Left ventricle myocardium inferior (tissue), 1 donor: ENCODE measurements around the gene IQCN. TPM values are rescaled to one million over a fixed set of nuclear protein-coding genes. Genes with fewer than 3 reads are reported as not detected.

Experiments used
- DNase-seq: peaks from one replicate; pipeline ENCODE4 v3.0.0-alpha.2; 2020
- H3K27ac ChIP-seq: fragments of 200-600 bp; replicated peaks from 2 replicates; pipeline ENCODE4 v1.8.0; 2021
- H3K27me3 ChIP-seq: fragments of 200-600 bp; 2 replicates; pipeline ENCODE4 v1.8.0; 2021; ENCODE audit warnings: low read depth
- H3K36me3 ChIP-seq: fragments of 200-600 bp; 2 replicates; pipeline ENCODE4 v1.8.0; 2021
- H3K4me1 ChIP-seq: fragments of 200-600 bp; 2 replicates; pipeline ENCODE4 v1.8.0; 2021
- H3K4me3 ChIP-seq: fragments of 200-600 bp; 2 replicates; pipeline ENCODE4 v1.8.0; 2021; ENCODE audit warnings: mild to moderate bottlenecking, moderate library complexity
- H3K9me3 ChIP-seq: fragments of 200-600 bp; replicated peaks from 2 replicates; pipeline ENCODE4 v1.8.0; 2021
- CTCF ChIP-seq: fragments of 200-600 bp; IDR thresholded peaks from 2 replicates; pipeline ENCODE4 v1.8.0; 2021; ENCODE audit warnings: antibody characterized with exemption, mild to moderate bottlenecking, borderline replicate concordance
- intact Hi-C: fragments of 100-400 bp; cut with micrococcal nuclease; formaldehyde crosslinking; loops from one replicate; pipeline ENCODE4 v1.11.0; 2022
- total RNA-seq: library from RNA; stranded (reverse); fragmentation: NEBNext Ultra II Directional; extraction: Animal tissue kit (Norgen Biotek cat#: 25700); gene quantifications from one replicate; pipeline ENCODE4 v1.2.1, GENCODE V29; 2021
- donor health status: DM: no; HTN: yes; CAD: no; lungs with severe emphysema.

The IQCN gene
- total RNA-seq, 1 donor from 2014 or later, result 0.49 TPM

GRCh38 chr19:18270326-18270725 is 3.9 kb downstream of the IQCN start:
- Histone ChIP-seq H3K4me3 (no peak overlapping the region), H3K27ac (no peak overlapping the region), H3K27me3 (no peaks in the 10 kb centered on the region), H3K36me3 (no peaks in the 10 kb centered on the region), H3K4me1 (peaks cover 17% of the 10 kb centered on the region), H3K9me3 (no peaks in the 10 kb centered on the region)
- no peak for TF ChIP-seq CTCF
- intact Hi-C loops, result no loop called here
- no peak for DNase-seq

- H3K36me3 ChIP-seq, result no peaks in the 10 kb centered on the region
- no peak for DNase-seq
- H3K4me3 ChIP-seq, result no peak overlapping the region
- peaks cover 6% of the 10 kb centered on the region for H3K4me1 ChIP-seq
- H3K27me3 ChIP-seq, result no peaks in the 10 kb centered on the region
- no peak for TF ChIP-seq CTCF
- intact Hi-C loops, result no loop called here
- no peaks in the 10 kb centered on the region for H3K9me3 ChIP-seq
- H3K27ac ChIP-seq, result no peak overlapping the region
Observed at GRCh38 chr19:18269070-18269723, 5.1 kb downstream of the IQCN start.

- no peak for TF ChIP-seq CTCF
- Histone ChIP-seq H3K4me3 (no peak overlapping the region), H3K27me3 (no peaks in the 10 kb centered on the region), H3K9me3 (no peaks in the 10 kb centered on the region), H3K36me3 (no peaks in the 10 kb centered on the region), H3K27ac (no peak overlapping the region), H3K4me1 (no peaks in the 10 kb centered on the region)
- intact Hi-C loops, result no loop called here
- DNase-seq, result no peak
Observed at GRCh38 chr19:18266771-18267686, 7.2 kb downstream of the IQCN start.

GRCh38 chr19:18265582-18265981 is 8.7 kb downstream of the IQCN start:
- TF ChIP-seq CTCF, result no peak
- no peak overlapping the region for H3K4me3 ChIP-seq
- no peaks in the 10 kb centered on the region for H3K9me3 ChIP-seq
- no peaks in the 10 kb centered on the region for H3K4me1 ChIP-seq
- no peak for DNase-seq
- no peaks in the 10 kb centered on the region for H3K36me3 ChIP-seq
- H3K27ac ChIP-seq, result no peak overlapping the region
- intact Hi-C loops, result no loop called here
- H3K27me3 ChIP-seq, result no peaks in the 10 kb centered on the region

GRCh38 chr19:18264971-18265540 is 9.2 kb downstream of the IQCN start:
- DNase-seq, result no peak
- Histone ChIP-seq H3K9me3 (no peaks in the 10 kb centered on the region), H3K4me1 (no peaks in the 10 kb centered on the region), H3K4me3 (no peak overlapping the region), H3K27ac (no peak overlapping the region), H3K36me3 (no peaks in the 10 kb centered on the region), H3K27me3 (no peaks in the 10 kb centered on the region)
- intact Hi-C loops, result no loop called here
- TF ChIP-seq CTCF, result no peak
